Panc1 (cell line): ENCODE results near the gene CD83. TPM values are rescaled to one million over a fixed set of nuclear protein-coding genes. Genes with fewer than 3 reads are reported as not detected.

Experiments used
- ATAC-seq: fragments of 200-7000 bp; cut with Tn5 transposase; 2 replicates; pipeline ENCODE4 v1.9.1; 2020; ENCODE audit warnings: mild to moderate bottlenecking, moderate library complexity
- BruUV-seq: library from RNA; stranded (reverse); fragments of 400-500 nt; replicated peaks from 2 replicates; lab custom pipeline; 2021; lab: Mats Ljungman, UMichigan
- CTCF ChIA-PET: fragments of 300-600 bp; sonication (Branson Sonifier 250); formaldehyde crosslinking; loops from one replicate; lab custom pipeline; 2022; ENCODE audit warnings: antibody characterized with exemption; lab: Charles Lee
- POLR2A ChIA-PET: fragments of 300-600 bp; sonication (Branson Sonifier 250); formaldehyde crosslinking; loops from one replicate; lab custom pipeline; 2022; ENCODE audit warnings: antibody characterized with exemption; lab: Charles Lee
- DNase-seq: peaks from one replicate; pipeline ENCODE4 v3.0.0-alpha.2; 2010; ENCODE audit warnings: low read depth, low spot score
- H3K27ac ChIP-seq: 2 replicates; pipeline ENCODE4 v1.5.1; 2011; ENCODE audit warnings: mild to moderate bottlenecking, low read length, inconsistent platforms
- H3K27me3 ChIP-seq: fragments of 200-500 bp; sonication (Bioruptor generic); 2 replicates; pipeline ENCODE4 v1.6.0; 2014; ENCODE audit warnings: low read length, inconsistent platforms; ENCODE audit not compliant: control insufficient read depth, insufficient read depth
- H3K36me3 ChIP-seq: fragments of 200-500 bp; sonication (Bioruptor generic); 2 replicates; pipeline ENCODE4 v1.5.1; 2014; ENCODE audit warnings: inconsistent platforms, mild to moderate bottlenecking, low read length, moderate library complexity; ENCODE audit not compliant: control insufficient read depth, insufficient read depth
- H3K4me1 ChIP-seq: 2 replicates; pipeline ENCODE4 v1.5.1; 2011; ENCODE audit warnings: inconsistent platforms, mild to moderate bottlenecking, low read length, moderate library complexity; ENCODE audit not compliant: control insufficient read depth, insufficient read depth
- H3K4me3 ChIP-seq, 2 experiments: 2 replicates each; pipeline ENCODE4 v1.5.1; 2011 to 2012; ENCODE audit warnings: low read depth in 2 of 2, low read length in 2 of 2, mild to moderate bottlenecking in 2 of 2, inconsistent platforms in 1 of 2, moderate library complexity in 1 of 2
- H3K9me3 ChIP-seq: fragments of 200-500 bp; sonication (Bioruptor generic); 2 replicates; pipeline ENCODE4 v1.5.1; 2014; ENCODE audit warnings: low read depth, mild to moderate bottlenecking, inconsistent platforms, low read length, moderate library complexity; ENCODE audit not compliant: control insufficient read depth, insufficient read depth
- CTCF ChIP-seq: fragments of 450-650 bp; IDR thresholded peaks from 2 replicates; pipeline ENCODE4 v1.5.1; 2017; ENCODE audit warnings: mild to moderate bottlenecking
- POLR2AphosphoS5 ChIP-seq: IDR thresholded peaks from 2 replicates; pipeline ENCODE4 v1.6.1; 2012; ENCODE audit warnings: mild to moderate bottlenecking, low read depth, low read length, moderate library complexity
- REST ChIP-seq, 2 experiments: IDR thresholded peaks; 2 replicates each; pipeline ENCODE4 v1.6.1; 2011 to 2012; ENCODE audit warnings: low read depth in 2 of 2, control low read depth in 1 of 2, low read length in 1 of 2, mild to moderate bottlenecking in 1 of 2, moderate library complexity in 1 of 2; ENCODE audit not compliant: insufficient read depth in 1 of 2
- SIN3A ChIP-seq: IDR thresholded peaks from 2 replicates; pipeline ENCODE4 v1.6.1; 2012; ENCODE audit warnings: low read depth, mild to moderate bottlenecking, low read length, moderate library complexity, borderline replicate concordance; ENCODE audit not compliant: insufficient read depth
- TCF7L2 ChIP-seq: IDR thresholded peaks from 2 replicates; pipeline ENCODE4 v1.6.1; 2011; ENCODE audit warnings: mild to moderate bottlenecking, low read depth, low read length, inconsistent platforms
- in situ Hi-C: cut with HindIII; loops from 2 replicates; pipeline ENCODE4 v1.10.0; 2016; ENCODE audit warnings: low sequenced_read_pairs, low pct_unique_long_range_greater_than_20kb
- intact Hi-C: fragments of 100-400 bp; cut with micrococcal nuclease; formaldehyde crosslinking; loops from one replicate; pipeline ENCODE4 v1.10.0; 2022; ENCODE audit not compliant: unreplicated experiment
- total RNA-seq: library from RNA; stranded (reverse); gene quantifications from one replicate; pipeline ENCODE4 v1.2.1, GENCODE V29; 2021; ENCODE audit not compliant: unreplicated experiment

CD83 gene
- total RNA-seq, 1 experiment from 2014 or later: 5.3 TPM

GRCh38 chr6:14100966-14101365 is 16.6 kb upstream of the CD83 start:
- Histone ChIP-seq H3K4me1 (no peaks in the 10 kb centered on the region), H3K9me3 (no peaks in the 10 kb centered on the region), H3K27ac (no peak overlapping the region), H3K27me3 (peaks cover 2% of the 10 kb centered on the region; the same call in 1 of the 2 replicates), H3K4me3 (no peak overlapping the region), H3K36me3 (no peaks in the 10 kb centered on the region)
- no peak for TF ChIP-seq TCF7L2
- no peak for TF ChIP-seq SIN3A
- no peak for TF ChIP-seq CTCF
- no peak for TF ChIP-seq REST (IDR thresholded peaks at IDR 0.05; ENCODE audit: insufficient read depth in 1 of 2, low read depth in 2 of 2, low read length in 1 of 2)
- POLR2A ChIA-PET: no interaction called here
- CTCF ChIA-PET: no interaction called here
- no TSS peak for BruUV-seq
- DNase-seq (no peak), ATAC-seq (no peak)
- intact Hi-C loops (no loop called here), in situ Hi-C loops (no loop called here)

GRCh38 chr6:14102383-14102782 is 15.2 kb upstream of the CD83 start:
- Histone ChIP-seq H3K9me3 (peaks cover 7% of the 10 kb centered on the region; the same call in 1 of the 2 replicates), H3K27me3 (peaks cover 2% of the 10 kb centered on the region; the same call in 1 of the 2 replicates), H3K27ac (no peak overlapping the region), H3K4me1 (no peaks in the 10 kb centered on the region), H3K36me3 (no peaks in the 10 kb centered on the region), H3K4me3 (no peak overlapping the region)
- intact Hi-C loops: no loop called here
- ATAC-seq: no peak
- BruUV-seq: no TSS peak
- TF ChIP-seq CTCF: no peak
- TF ChIP-seq TCF7L2: no peak
- TF ChIP-seq POLR2AphosphoS5: no peak
- TF ChIP-seq SIN3A: no peak
- no peak for TF ChIP-seq REST (IDR thresholded peaks at IDR 0.05; ENCODE audit: insufficient read depth in 1 of 2, low read depth in 2 of 2, low read length in 1 of 2)
- ChIA-PET CTCF (no interaction called here), POLR2A (interaction anchor here (0.6 kb wide), 2 partner anchors 34 to 40 kb away, joined by 3 read pairs; no protein-coding TSS in a partner anchor)
- in situ Hi-C loops: no loop called here
- no peak for DNase-seq
